ENCODE results near the gene ANO1.

ANO1 gene

GRCh38 chr11:70133771-70134335 lies 55.7 kb downstream of the ANO1 start:
- no peak for DNase-seq (ENCODE audit: low spot score)
- no peak for FAIRE-seq

- FAIRE-seq (no peak), DNase-seq (ENCODE audit: low spot score) (no peak)
These were observed 56.4 kb downstream of the ANO1 start for GRCh38 chr11:70134490-70134889.

GRCh38 chr11:70135142-70135541 lies 57.0 kb downstream of the ANO1 start:
- no peak for DNase-seq (ENCODE audit: low spot score)
- no peak for FAIRE-seq

- FAIRE-seq = no peak
- no peak for DNase-seq (ENCODE audit: low spot score)
These were observed 57.5 kb downstream of the ANO1 start for GRCh38 chr11:70135625-70136059.

GRCh38 chr11:70137383-70137782 lies 59.3 kb downstream of the ANO1 start:
- no peak for DNase-seq (ENCODE audit: low spot score)
- no peak for FAIRE-seq

- no peak for DNase-seq (ENCODE audit: low spot score)
- FAIRE-seq = no peak
These were observed 60.3 kb downstream of the ANO1 start for GRCh38 chr11:70138403-70138802.

- FAIRE-seq (no peak), DNase-seq (ENCODE audit: low spot score) (no peak)
These were observed 61.8 kb downstream of the ANO1 start for GRCh38 chr11:70139785-70140410.

- DNase-seq (ENCODE audit: low spot score) (no peak), FAIRE-seq (no peak)
These were observed 62.8 kb downstream of the ANO1 start for GRCh38 chr11:70140711-70141485.

- FAIRE-seq = no peak
- DNase-seq (ENCODE audit: low spot score) = no peak
These were observed 63.5 kb downstream of the ANO1 start for GRCh38 chr11:70141486-70142220.

GRCh38 chr11:70142221-70142875 lies 64.2 kb downstream of the ANO1 start:
- FAIRE-seq = no peak
- peak; percentile 59 for DNase-seq (ENCODE audit: low spot score)

GRCh38 chr11:70144262-70144661 lies 66.1 kb downstream of the ANO1 start:
- FAIRE-seq = no peak
- no peak for DNase-seq (ENCODE audit: low spot score)

GRCh38 chr11:70145071-70145470 lies 67.0 kb downstream of the ANO1 start:
- FAIRE-seq (no peak), DNase-seq (ENCODE audit: low spot score) (no peak)

GRCh38 chr11:70145841-70146240 lies 67.7 kb downstream of the ANO1 start:
- no peak for DNase-seq (ENCODE audit: low spot score)
- FAIRE-seq = no peak

- DNase-seq (ENCODE audit: low spot score) (no peak), FAIRE-seq (no peak)
These were observed 68.2 kb downstream of the ANO1 start for GRCh38 chr11:70146299-70146698.

- FAIRE-seq = no peak
- no peak for DNase-seq (ENCODE audit: low spot score)
These were observed 68.9 kb downstream of the ANO1 start for GRCh38 chr11:70146895-70147520.

- DNase-seq (ENCODE audit: low spot score) (no peak), FAIRE-seq (no peak)
These were observed 69.6 kb downstream of the ANO1 start for GRCh38 chr11:70147668-70148067.

GRCh38 chr11:70151671-70152070 lies 73.6 kb downstream of the ANO1 start:
- FAIRE-seq = no peak
- no peak for DNase-seq (ENCODE audit: low spot score)

GRCh38 chr11:70153133-70153727 lies 75.1 kb downstream of the ANO1 start:
- no peak for DNase-seq (ENCODE audit: low spot score)
- no peak for FAIRE-seq

GRCh38 chr11:70155386-70155785 lies 77.3 kb downstream of the ANO1 start:
- DNase-seq (ENCODE audit: low spot score) (no peak), FAIRE-seq (no peak)

- DNase-seq (ENCODE audit: low spot score) = no peak
These were observed 78.3 kb downstream of the ANO1 start for GRCh38 chr11:70156291-70157037.

More at GRCh38 chr11:70156291-70157037, 78.3 kb downstream of the ANO1 start:
- FAIRE-seq = no peak

Measured in urothelium cell line (cell line).